Retinal pigment epithelial cell (primary cell): ENCODE data around the gene ZNF335.
"Not testable (repeated sequence)": the region's sequence is repeated elsewhere in the genome, so short reads cannot be mapped to it uniquely, and the experiment has no call there.

ENCODE experiments used
- DNase-seq: peaks from one replicate; pipeline ENCODE4 v3.0.0-alpha.2; 2010; ENCODE audit warnings: low read depth
- H3K4me3 ChIP-seq: 2 replicates; pipeline ENCODE4 v1.5.1; 2011; ENCODE audit warnings: mild to moderate bottlenecking, low read length, control low read depth, moderate library complexity
- CTCF ChIP-seq: conservative IDR thresholded peaks from 2 replicates; pipeline ENCODE4 v1.5.1; 2011; ENCODE audit warnings: low read depth, low read length, control low read depth, inconsistent platforms

Gene ZNF335

GRCh38 chr20:46001498-46001897, 29.5 kb upstream of the ZNF335 start:
- TF ChIP-seq CTCF: no peak
- H3K4me3 ChIP-seq: no peak overlapping the region

GRCh38 chr20:46000262-46000996, 28.4 kb upstream of the ZNF335 start:
- TF ChIP-seq CTCF: no peak
- H3K4me3 ChIP-seq: no peak overlapping the region

More at GRCh38 chr20:46001498-46001897, 29.5 kb upstream of the ZNF335 start:
- no peak for DNase-seq

GRCh38 chr20:45999557-46000261, 27.7 kb upstream of the ZNF335 start:
- no peak for DNase-seq
- TF ChIP-seq CTCF: no peak
- H3K4me3 ChIP-seq: no peak overlapping the region

More at GRCh38 chr20:46000262-46000996, 28.4 kb upstream of the ZNF335 start:
- no peak for DNase-seq

- no peak overlapping the region for H3K4me3 ChIP-seq
- no peak for DNase-seq
- no peak for TF ChIP-seq CTCF
These were observed 26.8 kb upstream of the ZNF335 start for GRCh38 chr20:45998761-45999160.

GRCh38 chr20:45998337-45998736, 26.3 kb upstream of the ZNF335 start:
- DNase-seq: no peak
- no peak for TF ChIP-seq CTCF
- H3K4me3 ChIP-seq: no peak overlapping the region

GRCh38 chr20:45997187-45997586, 25.2 kb upstream of the ZNF335 start:
- no peak for TF ChIP-seq CTCF
- H3K4me3 ChIP-seq: no peak overlapping the region
- DNase-seq: no peak

- not testable (repeated sequence) for DNase-seq, H3K4me3 ChIP-seq
These were observed 23.6 kb upstream of the ZNF335 start for GRCh38 chr20:45995495-45996097.
